H9 (cell line): ENCODE results near the gene FILIP1. TPM values are rescaled to one million over a fixed set of nuclear protein-coding genes. Genes with fewer than 3 reads are reported as not detected.
A peak's percentile ranks its signal among the peaks of the same experiment; 100 is the strongest.

Experiments
- DNase-seq: peaks from one replicate; pipeline ENCODE4 v3.0.0-alpha.2; 2017
- H2AFZ ChIP-seq: one replicate; pipeline ENCODE4 v1.6.1; 2013; ENCODE audit warnings: mild to moderate bottlenecking, low read length, control low read depth, moderate library complexity
- H2AK5ac ChIP-seq: 2 replicates; pipeline ENCODE4 v1.6.1; 2013; ENCODE audit warnings: low read length, control low read depth, mixed read lengths; ENCODE audit not compliant: insufficient read length
- H2BK120ac ChIP-seq: one replicate; pipeline ENCODE4 v1.6.1; 2013; ENCODE audit warnings: low read depth, mild to moderate bottlenecking, low read length, control low read depth, inconsistent platforms; ENCODE audit not compliant: poor library complexity, severe bottlenecking
- H2BK12ac ChIP-seq: 2 replicates; pipeline ENCODE4 v1.6.1; 2013; ENCODE audit warnings: low read length, control low read depth, mixed read lengths, low read depth; ENCODE audit not compliant: insufficient read length
- H2BK15ac ChIP-seq: 2 replicates; pipeline ENCODE4 v1.6.1; 2013; ENCODE audit warnings: low read depth, low read length, control low read depth
- H2BK20ac ChIP-seq: one replicate; pipeline ENCODE4 v1.6.1; 2013; ENCODE audit warnings: low read depth, mild to moderate bottlenecking, low read length, control low read depth, inconsistent platforms; ENCODE audit not compliant: poor library complexity, severe bottlenecking
- H2BK5ac ChIP-seq: 2 replicates; pipeline ENCODE4 v1.6.1; 2013; ENCODE audit warnings: low read length, control low read depth, mixed read lengths; ENCODE audit not compliant: insufficient read length
- H3K14ac ChIP-seq: 2 replicates; pipeline ENCODE4 v1.6.1; 2013; ENCODE audit warnings: low read length, control low read depth; ENCODE audit not compliant: insufficient read depth
- H3K18ac ChIP-seq: 2 replicates; pipeline ENCODE4 v1.6.1; 2013; ENCODE audit warnings: low read depth, mild to moderate bottlenecking, mixed read lengths, low read length, control low read depth; ENCODE audit not compliant: insufficient read length
- H3K23ac ChIP-seq: 2 replicates; pipeline ENCODE4 v1.6.1; 2013; ENCODE audit warnings: low read length, control low read depth, mixed read lengths, low read depth; ENCODE audit not compliant: insufficient read length
- H3K23me2 ChIP-seq: 2 replicates; pipeline ENCODE4 v1.6.1; 2013; ENCODE audit warnings: low read depth, mild to moderate bottlenecking, mixed read lengths, low read length, control low read depth; ENCODE audit not compliant: insufficient read length, poor library complexity, severe bottlenecking
- H3K27ac ChIP-seq: 2 replicates; pipeline ENCODE4 v1.5.1; 2013; ENCODE audit warnings: low read length, control low read depth, mixed read lengths, low read depth; ENCODE audit not compliant: insufficient read length
- H3K27me3 ChIP-seq: 2 replicates; pipeline ENCODE4 v1.6.1; 2013; ENCODE audit warnings: low read length, control low read depth, inconsistent platforms; ENCODE audit not compliant: insufficient read depth
- H3K4ac ChIP-seq: 2 replicates; pipeline ENCODE4 v1.6.1; 2013; ENCODE audit warnings: low read depth, mild to moderate bottlenecking, control low read depth, inconsistent platforms, low read length, moderate library complexity
- H3K4me1 ChIP-seq: 2 replicates; pipeline ENCODE4 v1.6.1; 2013; ENCODE audit warnings: low read length, control low read depth, inconsistent platforms; ENCODE audit not compliant: insufficient read depth
- H3K4me2 ChIP-seq: 2 replicates; pipeline ENCODE4 v1.6.1; 2013; ENCODE audit warnings: low read length, control low read depth, mixed read lengths; ENCODE audit not compliant: insufficient read length, insufficient read depth
- H3K56ac ChIP-seq: 2 replicates; pipeline ENCODE4 v1.6.1; 2013; ENCODE audit warnings: low read depth, mild to moderate bottlenecking, mixed read lengths, low read length, control low read depth; ENCODE audit not compliant: insufficient read length
- H3K79me1 ChIP-seq: 2 replicates; pipeline ENCODE4 v1.6.1; 2013; ENCODE audit warnings: low read depth, mild to moderate bottlenecking, moderate library complexity, low read length, control low read depth, inconsistent platforms; ENCODE audit not compliant: insufficient read depth, poor library complexity, severe bottlenecking
- H3K79me2 ChIP-seq: 2 replicates; pipeline ENCODE4 v1.6.1; 2013; ENCODE audit warnings: low read length, control low read depth, inconsistent platforms; ENCODE audit not compliant: insufficient read depth
- H3K9ac ChIP-seq: 2 replicates; pipeline ENCODE4 v1.6.1; 2013; ENCODE audit warnings: low read length, control low read depth, mixed read lengths; ENCODE audit not compliant: insufficient read length; ENCODE audit errors: extremely low read depth
- H3K9me3 ChIP-seq: one replicate; pipeline ENCODE4 v1.6.1; 2013; ENCODE audit warnings: low read depth, low read length, inconsistent platforms; ENCODE audit not compliant: control insufficient read depth
- H3T11ph ChIP-seq: one replicate; pipeline ENCODE4 v1.6.1; 2013; ENCODE audit warnings: mild to moderate bottlenecking, low read length, control low read depth, inconsistent platforms
- H4K20me1 ChIP-seq: one replicate; pipeline ENCODE4 v1.6.1; 2013; ENCODE audit not compliant: control insufficient read depth, insufficient read length, insufficient read depth
- H4K5ac ChIP-seq: 2 replicates; pipeline ENCODE4 v1.6.1; 2013; ENCODE audit warnings: low read depth, mild to moderate bottlenecking, mixed read lengths, low read length, control low read depth; ENCODE audit not compliant: insufficient read length
- H4K8ac ChIP-seq: replicated peaks from 2 replicates; pipeline ENCODE4 v1.6.1; 2013; ENCODE audit warnings: low read length, control low read depth, mixed read lengths, low read depth; ENCODE audit not compliant: insufficient read length
- H4K91ac ChIP-seq: 2 replicates; pipeline ENCODE4 v1.6.1; 2013; ENCODE audit warnings: low read depth, mild to moderate bottlenecking, moderate library complexity, mixed read lengths, low read length, control low read depth; ENCODE audit not compliant: insufficient read length
- H3K27ac Mint-ChIP-seq, 3 experiments: 2 replicates in 2 of 3; 3 replicates in 1 of 3; pipeline ENCODE4 v1.8.0; 2020 to 2021; ENCODE audit warnings: mixed read lengths in 3 of 3, mild to moderate bottlenecking in 1 of 3, moderate library complexity in 1 of 3
- H3K27me3 Mint-ChIP-seq: 2 replicates; pipeline ENCODE4 v1.8.0; 2021; ENCODE audit warnings: low read depth, mild to moderate bottlenecking, moderate library complexity, mixed read lengths
- H3K36me3 Mint-ChIP-seq, 3 experiments: 2 replicates in 2 of 3; 3 replicates in 1 of 3; pipeline ENCODE4 v1.8.0; 2020 to 2021; ENCODE audit warnings: low read depth in 3 of 3, mixed read lengths in 3 of 3; ENCODE audit not compliant: insufficient read depth in 1 of 3
- H3K4me1 Mint-ChIP-seq, 2 experiments: 2 replicates each; pipeline ENCODE4 v1.8.0; 2020; ENCODE audit warnings: mixed read lengths in 2 of 2
- H3K4me3 Mint-ChIP-seq, 2 experiments: 2 replicates in 1 of 2; 3 replicates in 1 of 2; pipeline ENCODE4 v1.8.0; 2020 to 2021; ENCODE audit warnings: mild to moderate bottlenecking in 2 of 2, mixed read lengths in 2 of 2, moderate library complexity in 1 of 2
- H3K9me3 Mint-ChIP-seq, 2 experiments: 2 replicates in 1 of 2; 3 replicates in 1 of 2; pipeline ENCODE4 v1.8.0; 2020; ENCODE audit warnings: mild to moderate bottlenecking in 2 of 2, mixed read lengths in 2 of 2, moderate library complexity in 1 of 2
- CTCF ChIP-seq: fragments of 200-600 bp; sonication (generic); conservative IDR thresholded peaks from 3 replicates; pipeline ENCODE4 v1.8.0; 2021; ENCODE audit warnings: antibody characterized with exemption, mild to moderate bottlenecking
- WGBS: extraction: QIAGEN DNeasy Blood & Tissue Kit; methylation state at CpG from one replicate; pipeline ENCODE4 v1.1.7; 2013; ENCODE audit warnings: missing lambda C conversion rate, low lambda C conversion rate, mixed read lengths; ENCODE audit not compliant: insufficient read length; ENCODE audit errors: extremely low coverage; 5-methylcytosine and 5-hydroxymethylcytosine counted together
- total RNA-seq: library from RNA; stranded (reverse); gene quantifications from 2 replicates; pipeline ENCODE4 v1.2.1, GENCODE V29; 2021

FILIP1 gene
- total RNA-seq, 1 experiment from 2014 or later = 10.5 TPM

DNA sequence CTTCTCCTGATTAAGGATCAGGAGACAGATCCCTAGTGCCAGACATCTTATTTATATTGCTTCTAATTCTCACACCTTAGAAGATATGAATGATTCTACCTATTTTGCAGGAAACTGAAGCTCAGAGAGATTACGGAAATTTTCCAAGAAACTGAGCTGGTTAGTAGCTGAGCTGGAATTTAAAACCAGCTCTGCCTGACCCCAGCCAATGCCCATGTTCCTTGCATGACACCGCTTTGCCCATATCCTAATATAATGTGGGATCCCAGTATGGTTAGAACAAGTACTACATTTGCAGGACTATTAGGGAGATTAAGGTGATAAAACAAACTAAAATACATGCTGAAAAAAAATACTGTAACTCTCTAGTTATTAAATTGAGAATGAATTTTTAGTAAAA is 210.9 kb downstream of the FILIP1 start:
- peak overlapping the region; percentile 51 for H3K4me2 ChIP-seq
- H2BK120ac ChIP-seq = no peak overlapping the region
- H3K23ac ChIP-seq = no peak overlapping the region
- no peak overlapping the region for H2BK5ac ChIP-seq
- Mint-ChIP-seq H3K4me3 (peak overlapping the region in 1 of 2 experiments; percentile 69; a peak in 2 of 5 replicates), H3K36me3 (peaks cover 0 to 2% (median 0%) of the 10 kb centered on the region in 3 experiments; a peak in 1 of 7 replicates), H3K4me1 (peaks cover 44 to 50% of the 10 kb centered on the region in 2 experiments), H3K27ac (peak overlapping the region in 1 of 3 experiments; percentile 53; a peak in 2 of 7 replicates), H3K27me3 (no peaks in the 10 kb centered on the region), H3K9me3 (no peaks in the 10 kb centered on the region)
- H3K18ac ChIP-seq = no peak overlapping the region
- H2BK12ac ChIP-seq = no peak overlapping the region
- no peak overlapping the region for H3K4ac ChIP-seq
- H3K56ac ChIP-seq = no peak overlapping the region
- peaks cover 6% of the 10 kb centered on the region; the same call in 1 of the 2 replicates for H3K4me1 ChIP-seq
- TF ChIP-seq CTCF = no peak
- H3K9ac ChIP-seq = peak overlapping the region; percentile 57
- no peak overlapping the region for H2AFZ ChIP-seq
- H2BK15ac ChIP-seq = no peak overlapping the region
- no peak overlapping the region for H3T11ph ChIP-seq
- H2BK20ac ChIP-seq = no peak overlapping the region
- no peaks in the 10 kb centered on the region for H3K79me1 ChIP-seq
- no peaks in the 10 kb centered on the region for H3K27me3 ChIP-seq
- no CpG with 5 or more reads among the region's 2 CpGs for WGBS
- peaks cover 24% of the 10 kb centered on the region; the same call in 1 of the 2 replicates for H3K79me2 ChIP-seq
- no peaks in the 10 kb centered on the region for H3K9me3 ChIP-seq
- DNase-seq = no peak
- H3K27ac ChIP-seq = no peak overlapping the region
- no peak overlapping the region for H4K91ac ChIP-seq
- no peaks in the 10 kb centered on the region for H3K23me2 ChIP-seq
- H3K14ac ChIP-seq = no peak overlapping the region
- no peaks in the 10 kb centered on the region for H4K20me1 ChIP-seq
- H2AK5ac ChIP-seq = no peak overlapping the region
- H4K8ac ChIP-seq = no peak overlapping the region
- H4K5ac ChIP-seq = no peak overlapping the region
